Measurements from ENCODE around the gene DOCK2.

The DOCK2 gene

DNA sequence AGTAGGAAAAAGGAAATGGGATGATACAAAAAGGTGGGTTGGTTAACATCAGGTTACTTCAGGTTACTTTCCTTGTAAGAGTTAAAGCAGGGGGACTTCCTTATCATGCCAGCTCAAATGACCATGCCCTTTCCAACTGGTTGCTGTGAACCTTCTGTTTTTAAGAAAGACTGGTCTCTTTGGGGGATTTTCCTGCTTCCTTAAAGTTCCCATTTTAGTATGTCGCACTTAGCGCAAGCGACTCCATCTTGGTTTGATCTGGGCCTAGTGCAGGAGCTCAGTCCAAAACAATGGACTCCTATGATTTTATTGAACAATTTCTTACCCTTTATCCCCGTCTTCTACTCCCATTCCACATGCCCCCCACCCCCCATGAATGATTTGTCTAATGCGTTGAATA, 173.4 kb downstream of the DOCK2 start:
- H4K20me1 ChIP-seq (ENCODE audit: insufficient read depth, low read length, poor library complexity, severe bottlenecking): no peaks in the 10 kb centered on the region
- TF ChIP-seq, protein P1, sequence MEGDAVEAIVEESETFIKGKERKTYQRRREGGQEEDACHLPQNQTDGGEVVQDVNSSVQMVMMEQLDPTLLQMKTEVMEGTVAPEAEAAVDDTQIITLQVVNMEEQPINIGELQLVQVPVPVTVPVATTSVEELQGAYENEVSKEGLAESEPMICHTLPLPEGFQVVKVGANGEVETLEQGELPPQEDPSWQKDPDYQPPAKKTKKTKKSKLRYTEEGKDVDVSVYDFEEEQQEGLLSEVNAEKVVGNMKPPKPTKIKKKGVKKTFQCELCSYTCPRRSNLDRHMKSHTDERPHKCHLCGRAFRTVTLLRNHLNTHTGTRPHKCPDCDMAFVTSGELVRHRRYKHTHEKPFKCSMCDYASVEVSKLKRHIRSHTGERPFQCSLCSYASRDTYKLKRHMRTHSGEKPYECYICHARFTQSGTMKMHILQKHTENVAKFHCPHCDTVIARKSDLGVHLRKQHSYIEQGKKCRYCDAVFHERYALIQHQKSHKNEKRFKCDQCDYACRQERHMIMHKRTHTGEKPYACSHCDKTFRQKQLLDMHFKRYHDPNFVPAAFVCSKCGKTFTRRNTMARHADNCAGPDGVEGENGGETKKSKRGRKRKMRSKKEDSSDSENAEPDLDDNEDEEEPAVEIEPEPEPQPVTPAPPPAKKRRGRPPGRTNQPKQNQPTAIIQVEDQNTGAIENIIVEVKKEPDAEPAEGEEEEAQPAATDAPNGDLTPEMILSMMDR (conservative IDR thresholded peaks at IDR 0.05; ENCODE audit: low read length): no peak
- TF ChIP-seq EZH2phosphoT487 (IDR thresholded peaks at IDR 0.05; ENCODE audit: borderline replicate concordance): no peak
- H3K9ac ChIP-seq (ENCODE audit: low read depth, low read length, poor library complexity, severe bottlenecking): no peak overlapping the region
- H3K27me3 ChIP-seq (ENCODE audit: insufficient read depth, low read length, poor library complexity, severe bottlenecking): no peaks in the 10 kb centered on the region
- H3K4me2 ChIP-seq (ENCODE audit: low read depth, low read length, poor library complexity, severe bottlenecking): no peak overlapping the region
- H3K4me1 ChIP-seq (ENCODE audit: insufficient read depth, low read length, poor library complexity, severe bottlenecking): no peaks in the 10 kb centered on the region
- H3K79me2 ChIP-seq (ENCODE audit: insufficient read depth, low read length): no peaks in the 10 kb centered on the region
- no peak overlapping the region for H3K4me3 ChIP-seq (ENCODE audit: low read length, poor library complexity, severe bottlenecking)
- H3K36me3 ChIP-seq (ENCODE audit: insufficient read depth, low read length): peaks cover 16% of the 10 kb centered on the region; the same call in 1 of the 2 replicates
- H3F3A ChIP-seq (ENCODE audit: low read depth): no peaks in the 10 kb centered on the region
- no peak overlapping the region for H2AFZ ChIP-seq (ENCODE audit: low read length)
- H3K9me3 ChIP-seq (ENCODE audit: insufficient read depth, low read depth, low read length): no peaks in the 10 kb centered on the region
- no peaks in the 10 kb centered on the region for H3K9me2 ChIP-seq (replicated peaks; ENCODE audit: low read depth, low read length)

DNA sequence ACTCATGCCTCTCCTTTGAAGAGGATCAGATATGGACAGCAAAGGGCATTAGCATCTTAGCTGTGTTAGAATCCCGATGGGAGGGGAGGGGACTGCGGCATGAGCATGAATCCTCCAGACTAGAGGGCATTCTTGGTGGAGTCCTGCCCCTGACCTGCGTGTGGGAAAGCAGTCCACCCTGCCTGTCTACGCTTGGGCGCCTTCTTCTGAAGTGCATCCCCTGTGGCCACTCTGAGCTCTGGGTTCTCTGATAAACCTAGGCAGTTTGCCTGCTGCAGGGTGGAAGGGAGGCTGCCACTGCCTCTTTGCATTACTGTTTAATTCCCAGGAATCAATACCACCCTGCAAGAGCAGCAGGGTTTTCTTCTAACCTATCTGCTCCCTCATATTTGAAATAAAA, 173.9 kb downstream of the DOCK2 start:
- Histone ChIP-seq H3K4me1 (ENCODE audit: insufficient read depth, low read length, poor library complexity, severe bottlenecking) (no peaks in the 10 kb centered on the region), H4K20me1 (ENCODE audit: insufficient read depth, low read length, poor library complexity, severe bottlenecking) (no peaks in the 10 kb centered on the region), H3K9ac (ENCODE audit: low read depth, low read length, poor library complexity, severe bottlenecking) (no peak overlapping the region), H3K4me2 (ENCODE audit: low read depth, low read length, poor library complexity, severe bottlenecking) (no peak overlapping the region), H3K9me2 (replicated peaks; ENCODE audit: low read depth, low read length) (no peaks in the 10 kb centered on the region), H3K4me3 (ENCODE audit: low read length, poor library complexity, severe bottlenecking) (no peak overlapping the region), H2AFZ (ENCODE audit: low read length) (no peak overlapping the region), H3F3A (ENCODE audit: low read depth) (no peaks in the 10 kb centered on the region), H3K9me3 (ENCODE audit: insufficient read depth, low read depth, low read length) (no peaks in the 10 kb centered on the region), H3K27me3 (ENCODE audit: insufficient read depth, low read length, poor library complexity, severe bottlenecking) (no peaks in the 10 kb centered on the region), H3K79me2 (ENCODE audit: insufficient read depth, low read length) (no peaks in the 10 kb centered on the region), H3K36me3 (ENCODE audit: insufficient read depth, low read length) (peaks cover 16% of the 10 kb centered on the region; the same call in 1 of the 2 replicates)
- TF ChIP-seq, protein P1 (conservative IDR thresholded peaks at IDR 0.05; ENCODE audit: low read length): no peak
- TF ChIP-seq EZH2phosphoT487 (IDR thresholded peaks at IDR 0.05; ENCODE audit: borderline replicate concordance): no peak

DNA sequence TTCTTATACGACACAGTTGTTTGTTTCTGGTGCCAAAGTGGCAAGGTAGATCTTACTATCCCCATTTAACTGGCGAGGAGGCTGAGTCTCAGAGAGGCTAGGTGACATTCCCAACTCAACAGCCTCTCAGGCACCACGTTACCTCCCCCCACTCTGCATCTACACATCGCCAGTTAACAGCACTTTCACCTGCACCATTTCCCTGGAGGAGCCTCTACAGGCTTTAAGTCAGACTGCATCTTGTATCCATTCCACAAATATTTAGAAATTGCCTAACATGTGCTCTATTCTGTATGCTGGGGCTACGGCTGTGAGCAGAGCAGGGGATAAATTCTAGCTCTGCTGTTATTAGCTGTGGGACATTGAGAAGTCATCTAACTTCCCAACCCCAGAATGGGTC, 174.6 kb downstream of the DOCK2 start:
- Histone ChIP-seq H3K36me3 (ENCODE audit: insufficient read depth, low read length) (peaks cover 16% of the 10 kb centered on the region; the same call in 1 of the 2 replicates), H2AFZ (ENCODE audit: low read length) (no peak overlapping the region)

More for the DNA sequence above, 174.6 kb downstream of the DOCK2 start:
- no peaks in the 10 kb centered on the region for H3K9me3 ChIP-seq (ENCODE audit: insufficient read depth, low read depth, low read length)
- no peaks in the 10 kb centered on the region for H3F3A ChIP-seq (ENCODE audit: low read depth)
- TF ChIP-seq, protein P1 (conservative IDR thresholded peaks at IDR 0.05; ENCODE audit: low read length): no peak
- TF ChIP-seq EZH2phosphoT487 (IDR thresholded peaks at IDR 0.05; ENCODE audit: borderline replicate concordance): no peak
- H3K4me1 ChIP-seq (ENCODE audit: insufficient read depth, low read length, poor library complexity, severe bottlenecking): no peaks in the 10 kb centered on the region
- no peak overlapping the region for H3K4me3 ChIP-seq (ENCODE audit: low read length, poor library complexity, severe bottlenecking)
- no peaks in the 10 kb centered on the region for H3K79me2 ChIP-seq (ENCODE audit: insufficient read depth, low read length)
- no peak overlapping the region for H3K9ac ChIP-seq (ENCODE audit: low read depth, low read length, poor library complexity, severe bottlenecking)
- H3K4me2 ChIP-seq (ENCODE audit: low read depth, low read length, poor library complexity, severe bottlenecking): no peak overlapping the region
- no peaks in the 10 kb centered on the region for H3K27me3 ChIP-seq (ENCODE audit: insufficient read depth, low read length, poor library complexity, severe bottlenecking)
- H4K20me1 ChIP-seq (ENCODE audit: insufficient read depth, low read length, poor library complexity, severe bottlenecking): no peaks in the 10 kb centered on the region
- no peaks in the 10 kb centered on the region for H3K9me2 ChIP-seq (replicated peaks; ENCODE audit: low read depth, low read length)

All from Loucy (cell line).